Measurements from ENCODE around the gene CD38.

DNA sequence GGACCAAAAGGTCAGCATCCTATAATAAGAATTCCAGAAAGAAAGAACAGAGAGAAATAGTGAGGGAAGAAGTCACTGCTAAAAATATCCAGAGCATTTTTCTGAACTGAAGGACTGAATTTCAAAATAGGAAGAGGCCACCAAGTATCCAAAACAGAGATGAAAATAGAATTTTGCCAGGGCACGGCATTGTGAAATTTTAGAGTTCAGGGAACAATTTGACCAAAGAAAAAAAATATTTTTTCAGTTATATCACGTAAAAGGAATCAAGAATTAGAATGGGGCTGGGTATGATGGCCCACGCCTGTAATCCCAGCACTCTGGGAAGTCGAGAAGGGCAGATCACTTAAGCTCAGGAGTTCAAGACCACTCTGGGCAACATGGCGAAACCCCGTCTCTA lies 95.0 kb downstream of the CD38 start:
- TF ChIP-seq, protein P1, sequence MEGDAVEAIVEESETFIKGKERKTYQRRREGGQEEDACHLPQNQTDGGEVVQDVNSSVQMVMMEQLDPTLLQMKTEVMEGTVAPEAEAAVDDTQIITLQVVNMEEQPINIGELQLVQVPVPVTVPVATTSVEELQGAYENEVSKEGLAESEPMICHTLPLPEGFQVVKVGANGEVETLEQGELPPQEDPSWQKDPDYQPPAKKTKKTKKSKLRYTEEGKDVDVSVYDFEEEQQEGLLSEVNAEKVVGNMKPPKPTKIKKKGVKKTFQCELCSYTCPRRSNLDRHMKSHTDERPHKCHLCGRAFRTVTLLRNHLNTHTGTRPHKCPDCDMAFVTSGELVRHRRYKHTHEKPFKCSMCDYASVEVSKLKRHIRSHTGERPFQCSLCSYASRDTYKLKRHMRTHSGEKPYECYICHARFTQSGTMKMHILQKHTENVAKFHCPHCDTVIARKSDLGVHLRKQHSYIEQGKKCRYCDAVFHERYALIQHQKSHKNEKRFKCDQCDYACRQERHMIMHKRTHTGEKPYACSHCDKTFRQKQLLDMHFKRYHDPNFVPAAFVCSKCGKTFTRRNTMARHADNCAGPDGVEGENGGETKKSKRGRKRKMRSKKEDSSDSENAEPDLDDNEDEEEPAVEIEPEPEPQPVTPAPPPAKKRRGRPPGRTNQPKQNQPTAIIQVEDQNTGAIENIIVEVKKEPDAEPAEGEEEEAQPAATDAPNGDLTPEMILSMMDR (IDR thresholded peaks at IDR 0.05; ENCODE audit: low read depth, low read length, missing input control), result no peak
- TF ChIP-seq HNF4G (IDR thresholded peaks at IDR 0.05) (no peak), TAF1 (conservative IDR thresholded peaks at IDR 0.05) (no peak), RAD21 (IDR thresholded peaks at IDR 0.05) (no peak), FOXA1 (IDR thresholded peaks at IDR 0.05) (no peak)
- TF ChIP-seq, protein P2, sequence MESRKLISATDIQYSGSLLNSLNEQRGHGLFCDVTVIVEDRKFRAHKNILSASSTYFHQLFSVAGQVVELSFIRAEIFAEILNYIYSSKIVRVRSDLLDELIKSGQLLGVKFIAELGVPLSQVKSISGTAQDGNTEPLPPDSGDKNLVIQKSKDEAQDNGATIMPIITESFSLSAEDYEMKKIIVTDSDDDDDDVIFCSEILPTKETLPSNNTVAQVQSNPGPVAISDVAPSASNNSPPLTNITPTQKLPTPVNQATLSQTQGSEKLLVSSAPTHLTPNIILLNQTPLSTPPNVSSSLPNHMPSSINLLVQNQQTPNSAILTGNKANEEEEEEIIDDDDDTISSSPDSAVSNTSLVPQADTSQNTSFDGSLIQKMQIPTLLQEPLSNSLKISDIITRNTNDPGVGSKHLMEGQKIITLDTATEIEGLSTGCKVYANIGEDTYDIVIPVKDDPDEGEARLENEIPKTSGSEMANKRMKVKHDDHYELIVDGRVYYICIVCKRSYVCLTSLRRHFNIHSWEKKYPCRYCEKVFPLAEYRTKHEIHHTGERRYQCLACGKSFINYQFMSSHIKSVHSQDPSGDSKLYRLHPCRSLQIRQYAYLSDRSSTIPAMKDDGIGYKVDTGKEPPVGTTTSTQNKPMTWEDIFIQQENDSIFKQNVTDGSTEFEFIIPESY (IDR thresholded peaks at IDR 0.05), result no peak
- TF ChIP-seq, protein P3, sequence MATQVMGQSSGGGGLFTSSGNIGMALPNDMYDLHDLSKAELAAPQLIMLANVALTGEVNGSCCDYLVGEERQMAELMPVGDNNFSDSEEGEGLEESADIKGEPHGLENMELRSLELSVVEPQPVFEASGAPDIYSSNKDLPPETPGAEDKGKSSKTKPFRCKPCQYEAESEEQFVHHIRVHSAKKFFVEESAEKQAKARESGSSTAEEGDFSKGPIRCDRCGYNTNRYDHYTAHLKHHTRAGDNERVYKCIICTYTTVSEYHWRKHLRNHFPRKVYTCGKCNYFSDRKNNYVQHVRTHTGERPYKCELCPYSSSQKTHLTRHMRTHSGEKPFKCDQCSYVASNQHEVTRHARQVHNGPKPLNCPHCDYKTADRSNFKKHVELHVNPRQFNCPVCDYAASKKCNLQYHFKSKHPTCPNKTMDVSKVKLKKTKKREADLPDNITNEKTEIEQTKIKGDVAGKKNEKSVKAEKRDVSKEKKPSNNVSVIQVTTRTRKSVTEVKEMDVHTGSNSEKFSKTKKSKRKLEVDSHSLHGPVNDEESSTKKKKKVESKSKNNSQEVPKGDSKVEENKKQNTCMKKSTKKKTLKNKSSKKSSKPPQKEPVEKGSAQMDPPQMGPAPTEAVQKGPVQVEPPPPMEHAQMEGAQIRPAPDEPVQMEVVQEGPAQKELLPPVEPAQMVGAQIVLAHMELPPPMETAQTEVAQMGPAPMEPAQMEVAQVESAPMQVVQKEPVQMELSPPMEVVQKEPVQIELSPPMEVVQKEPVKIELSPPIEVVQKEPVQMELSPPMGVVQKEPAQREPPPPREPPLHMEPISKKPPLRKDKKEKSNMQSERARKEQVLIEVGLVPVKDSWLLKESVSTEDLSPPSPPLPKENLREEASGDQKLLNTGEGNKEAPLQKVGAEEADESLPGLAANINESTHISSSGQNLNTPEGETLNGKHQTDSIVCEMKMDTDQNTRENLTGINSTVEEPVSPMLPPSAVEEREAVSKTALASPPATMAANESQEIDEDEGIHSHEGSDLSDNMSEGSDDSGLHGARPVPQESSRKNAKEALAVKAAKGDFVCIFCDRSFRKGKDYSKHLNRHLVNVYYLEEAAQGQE (IDR thresholded peaks at IDR 0.05), result no peak
